ENCODE measurements around the gene NCOA5. TPM values are rescaled to one million over a fixed set of nuclear protein-coding genes. Genes with fewer than 3 reads are reported as not detected.
A peak's percentile ranks its signal among the peaks of the same experiment; 100 is the strongest.

Gene NCOA5
- total and polyA plus RNA-seq, 10 of the 15 experiments (the other 5 are each of a cell fraction or from before 2014, with no cell fraction given), result 7.7 to 38.1 (median 30.1) TPM

DNA sequence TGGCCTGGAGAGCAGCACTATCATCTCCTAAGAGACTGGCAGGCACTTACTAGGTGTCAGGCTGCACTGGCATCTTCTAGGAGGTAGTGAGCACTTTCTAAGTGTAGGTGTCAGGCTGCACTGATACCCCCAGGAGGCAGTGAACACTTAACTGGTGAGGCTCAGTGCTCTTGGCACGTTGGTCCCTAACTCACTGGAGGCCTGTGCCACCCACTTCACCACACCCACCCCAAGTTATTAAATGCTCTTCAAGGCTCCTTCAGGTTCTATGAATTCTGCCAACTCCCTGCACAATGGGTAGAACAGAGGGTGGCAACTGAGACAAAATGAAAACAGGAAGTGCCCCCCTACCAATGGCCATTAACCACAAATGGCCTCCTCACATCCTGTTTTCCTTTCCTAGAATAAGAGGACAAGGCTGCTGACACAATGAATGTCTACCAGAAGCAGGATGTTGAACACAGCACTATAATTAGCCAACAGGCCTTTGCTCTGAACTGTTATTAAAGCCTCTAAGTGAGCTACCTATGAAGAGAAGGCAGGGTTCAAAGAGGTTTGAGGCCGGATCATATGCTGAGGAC, 29.4 kb downstream of the NCOA5 start:
- Histone ChIP-seq H3K79me2 (ENCODE audit: control insufficient read depth, insufficient read depth, low read length) (no peaks in the 10 kb centered on the region), H3K36me3 (ENCODE audit: control insufficient read depth in 2 of 2, insufficient read depth in 2 of 2, low read length in 1 of 2) (peaks cover 12 to 39% of the 10 kb centered on the region in 2 experiments), H3K4me3 (no peak overlapping the region), H3K4me1 (ENCODE audit: control insufficient read depth, insufficient read depth, low read length) (peaks cover 22% of the 10 kb centered on the region; the same call in 1 of the 2 replicates), H3K4me2 (ENCODE audit: control insufficient read depth, insufficient read depth) (no peak overlapping the region), H3K9me3 (replicated peaks; ENCODE audit: control insufficient read depth, insufficient read depth, low read length) (no peaks in the 10 kb centered on the region; the same call in 2 of the 3 replicates), H3K27me3 (replicated peaks in 1 of 2; ENCODE audit: control insufficient read depth in 2 of 2, insufficient read depth in 2 of 2, low read length in 1 of 2) (no peaks in the 10 kb centered on the region), H2AFZ (ENCODE audit: control insufficient read depth, low read depth, low read length) (no peak overlapping the region), H3K27ac (ENCODE audit: control insufficient read depth, insufficient read depth) (no peak overlapping the region), H3K9ac (ENCODE audit: control insufficient read depth, insufficient read depth, low read length) (no peak overlapping the region), H4K20me1 (ENCODE audit: control insufficient read depth, insufficient read depth) (no peaks in the 10 kb centered on the region; the same call in 1 of the 2 replicates)
- in situ Hi-C loops (cut with MboI) (no loop called here), intact Hi-C loops (cut with micrococcal nuclease; ENCODE audit: unreplicated experiment) (no loop called here)
- ChIA-PET CTCF (no interaction called here), RAD21 (ENCODE audit: unreplicated experiment) (no interaction called here), SMC1A (ENCODE audit: uncharacterized antibody, unreplicated experiment) (no interaction called here), POLR2A (interaction anchor here (0.6 kb wide), 1 partner anchor 1093 kb away, joined by 5 read pairs; no protein-coding TSS in a partner anchor)
- BruUV-seq (replicated peaks), result no TSS peak
- WGBS (ENCODE audit: insufficient coverage, insufficient replicate concordance, low lambda C conversion rate, missing lambda C conversion rate), result 0% methylated on average over 2 of the region's 2 CpGs
- FAIRE-seq (no peak), DNase-seq (ENCODE audit: low read depth, low spot score) (peak; percentile 31), ATAC-seq (peak; percentile 71)
- peak; percentile 80 for TF ChIP-seq RUNX3 (IDR thresholded peaks at IDR 0.05; ENCODE audit: low read length)
- TF ChIP-seq POLR2A (IDR thresholded peaks at IDR 0.05; ENCODE audit: low read depth, low read length), result no peak; the same call in 1 of the 2 replicates
- no peak for TF ChIP-seq NFIC (IDR thresholded peaks at IDR 0.05; ENCODE audit: low read depth, low read length)
- TF ChIP-seq TCF3 (IDR thresholded peaks at IDR 0.05; ENCODE audit: borderline replicate concordance, insufficient read depth, low read depth, low read length), result no peak
- TF ChIP-seq RELA (IDR thresholded peaks at IDR 0.05; ENCODE audit: borderline replicate concordance, partially characterized antibody), result no peak
- TF ChIP-seq SUPT20H (IDR thresholded peaks at IDR 0.05; ENCODE audit: borderline replicate concordance, control insufficient read depth, low read depth, low read length), result no peak
- 0 out of 2 replicates have a peak, but pooled peaks have one; percentile 14 for TF ChIP-seq DPF2 (IDR thresholded peaks at IDR 0.05)
- TF ChIP-seq RAD21 (IDR thresholded peaks at IDR 0.05; ENCODE audit: insufficient read depth, low read depth, low read length), result no peak
- TF ChIP-seq ZNF274 (IDR thresholded peaks at IDR 0.05; ENCODE audit: insufficient read depth, insufficient read length), result no peak
- no peak for TF ChIP-seq PML (IDR thresholded peaks at IDR 0.05; ENCODE audit: low read length)
- TF ChIP-seq, protein P1, sequence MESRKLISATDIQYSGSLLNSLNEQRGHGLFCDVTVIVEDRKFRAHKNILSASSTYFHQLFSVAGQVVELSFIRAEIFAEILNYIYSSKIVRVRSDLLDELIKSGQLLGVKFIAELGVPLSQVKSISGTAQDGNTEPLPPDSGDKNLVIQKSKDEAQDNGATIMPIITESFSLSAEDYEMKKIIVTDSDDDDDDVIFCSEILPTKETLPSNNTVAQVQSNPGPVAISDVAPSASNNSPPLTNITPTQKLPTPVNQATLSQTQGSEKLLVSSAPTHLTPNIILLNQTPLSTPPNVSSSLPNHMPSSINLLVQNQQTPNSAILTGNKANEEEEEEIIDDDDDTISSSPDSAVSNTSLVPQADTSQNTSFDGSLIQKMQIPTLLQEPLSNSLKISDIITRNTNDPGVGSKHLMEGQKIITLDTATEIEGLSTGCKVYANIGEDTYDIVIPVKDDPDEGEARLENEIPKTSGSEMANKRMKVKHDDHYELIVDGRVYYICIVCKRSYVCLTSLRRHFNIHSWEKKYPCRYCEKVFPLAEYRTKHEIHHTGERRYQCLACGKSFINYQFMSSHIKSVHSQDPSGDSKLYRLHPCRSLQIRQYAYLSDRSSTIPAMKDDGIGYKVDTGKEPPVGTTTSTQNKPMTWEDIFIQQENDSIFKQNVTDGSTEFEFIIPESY (IDR thresholded peaks at IDR 0.05), result no peak
- no peak for TF ChIP-seq WRNIP1 (IDR thresholded peaks at IDR 0.05; ENCODE audit: borderline replicate concordance, low read depth, low read length)
- TF ChIP-seq IKZF1 (conservative IDR thresholded peaks at IDR 0.05), result peak; percentile 43; the same call in 1 of the 2 replicates
- no peak for TF ChIP-seq NR2F1 (conservative IDR thresholded peaks at IDR 0.05)
- TF ChIP-seq NFYB (IDR thresholded peaks at IDR 0.05; ENCODE audit: insufficient read depth, low read depth, low read length), result no peak
- 0 out of 2 replicates have a peak, but pooled peaks have one; percentile 21 for TF ChIP-seq MTA2 (IDR thresholded peaks at IDR 0.05; ENCODE audit: low read depth)
- no peak for TF ChIP-seq SREBF2 (IDR thresholded peaks at IDR 0.05; ENCODE audit: low read length)
- TF ChIP-seq TCF7 (IDR thresholded peaks at IDR 0.05; ENCODE audit: borderline replicate concordance), result no peak
- TF ChIP-seq SPI1 (IDR thresholded peaks at IDR 0.05; ENCODE audit: borderline replicate concordance, insufficient read depth, low read depth, low read length), result peak; percentile 76
- TF ChIP-seq IKZF2 (IDR thresholded peaks at IDR 0.05), result peak; percentile 15 to 38; a peak in 2 of 4 replicates
- TF ChIP-seq MYC (IDR thresholded peaks at IDR 0.05; ENCODE audit: insufficient read depth, insufficient read length, insufficient replicate concordance, low read length, severe bottlenecking), result no peak
- no peak for TF ChIP-seq KLF5 (IDR thresholded peaks at IDR 0.05; ENCODE audit: partially characterized antibody)
- TF ChIP-seq POU2F2 (IDR thresholded peaks at IDR 0.05; ENCODE audit: borderline replicate concordance, low read depth, low read length), result no peak

All from GM12878 (cell line).